DOHH2 (cell line): ENCODE data around the gene SLAMF1.

Experiments
- H3F3A ChIP-seq: fragments of 200-600 bp; sonication (generic), shearing (Covaris generic); 2 replicates; pipeline ENCODE4 v1.6.0; 2016; ENCODE audit warnings: antibody characterized with exemption, mild to moderate bottlenecking; ENCODE audit not compliant: control insufficient read depth, insufficient read depth
- H3K27ac ChIP-seq: fragments of 200-600 bp; sonication (generic); 2 replicates; pipeline ENCODE4 v1.5.1; 2014; ENCODE audit warnings: low read depth, mild to moderate bottlenecking, low read length, moderate library complexity
- H3K27me3 ChIP-seq: fragments of 200-600 bp; sonication (generic); 2 replicates; pipeline ENCODE4 v1.6.1; 2014; ENCODE audit warnings: mild to moderate bottlenecking, low read length, mixed read lengths; ENCODE audit not compliant: control insufficient read depth
- H3K36me3 ChIP-seq: fragments of 200-600 bp; sonication (generic); 2 replicates; pipeline ENCODE4 v1.6.1; 2014; ENCODE audit warnings: mild to moderate bottlenecking, low read length, moderate library complexity, mixed read lengths; ENCODE audit not compliant: control insufficient read depth
- H3K4me1 ChIP-seq: fragments of 200-600 bp; sonication (generic); 2 replicates; pipeline ENCODE4 v1.6.1; 2014; ENCODE audit warnings: mild to moderate bottlenecking, low read length, mixed read lengths; ENCODE audit not compliant: control insufficient read depth
- H3K4me2 ChIP-seq: fragments of 200-600 bp; sonication (generic); 2 replicates; pipeline ENCODE4 v1.6.0; 2014; ENCODE audit warnings: mild to moderate bottlenecking, low read length, moderate library complexity
- H3K4me3 ChIP-seq: fragments of 200-600 bp; sonication (generic); 2 replicates; pipeline ENCODE4 v1.5.1; 2014; ENCODE audit warnings: mild to moderate bottlenecking, low read length, mixed read lengths
- H3K79me2 ChIP-seq: fragments of 200-600 bp; sonication (generic); 2 replicates; pipeline ENCODE4 v1.6.1; 2014; ENCODE audit warnings: mild to moderate bottlenecking, low read length, mixed read lengths; ENCODE audit not compliant: control insufficient read depth
- H3K9me2 ChIP-seq: fragments of 200-600 bp; sonication (generic); replicated peaks from 2 replicates; pipeline ENCODE4 v1.6.1; 2014; ENCODE audit warnings: mild to moderate bottlenecking, low read length, mixed read lengths; ENCODE audit not compliant: control insufficient read depth
- H3K9me3 ChIP-seq: fragments of 200-600 bp; sonication (generic); 2 replicates; pipeline ENCODE4 v1.6.1; 2014; ENCODE audit warnings: antibody characterized with exemption, low read length, mixed read lengths; ENCODE audit not compliant: control insufficient read depth, insufficient read depth
- H4K20me1 ChIP-seq: fragments of 200-600 bp; sonication (generic); 2 replicates; pipeline ENCODE4 v1.6.0; 2014; ENCODE audit warnings: low read depth, mild to moderate bottlenecking, antibody characterized with exemption, low read length, moderate library complexity; ENCODE audit not compliant: control insufficient read depth, insufficient read depth
- CTCF ChIP-seq: fragments of 200-600 bp; sonication (generic); IDR thresholded peaks from one replicate; pipeline ENCODE4 v1.5.1; 2014; ENCODE audit warnings: antibody characterized with exemption, mild to moderate bottlenecking, low read depth, low read length; ENCODE audit not compliant: poor library complexity, severe bottlenecking
- EZH2phosphoT487 ChIP-seq: fragments of 200-600 bp; sonication (generic); IDR thresholded peaks from 2 replicates; pipeline ENCODE4 v1.6.1; 2017; ENCODE audit warnings: borderline replicate concordance, mild to moderate bottlenecking, antibody characterized with exemption, low read length, moderate library complexity, mixed read lengths

The SLAMF1 gene

GRCh38 chr1:160646180-160646579 lies 664 bp downstream of the SLAMF1 start:
- H3K27me3 ChIP-seq: no peaks in the 10 kb centered on the region
- no peaks in the 10 kb centered on the region for H3K9me3 ChIP-seq
- H3K4me1 ChIP-seq: peaks cover 42% of the 10 kb centered on the region
- H3K79me2 ChIP-seq: no peaks in the 10 kb centered on the region
- H3K36me3 ChIP-seq: no peaks in the 10 kb centered on the region
- H3K4me3 ChIP-seq: no peak overlapping the region
- H3K9me2 ChIP-seq: no peaks in the 10 kb centered on the region
- TF ChIP-seq CTCF (no peak), EZH2phosphoT487 (no peak)
- H3K27ac ChIP-seq: no peak overlapping the region
- no peaks in the 10 kb centered on the region for H3F3A ChIP-seq
- no peaks in the 10 kb centered on the region for H4K20me1 ChIP-seq
- H3K4me2 ChIP-seq: peak overlapping the region; percentile 45

GRCh38 chr1:160645386-160646130 lies 1.3 kb downstream of the SLAMF1 start:
- no peaks in the 10 kb centered on the region for H4K20me1 ChIP-seq
- H3K36me3 ChIP-seq: no peaks in the 10 kb centered on the region
- no peak for TF ChIP-seq CTCF
- TF ChIP-seq EZH2phosphoT487: no peak
- H3K27me3 ChIP-seq: no peaks in the 10 kb centered on the region
- peaks cover 42% of the 10 kb centered on the region for H3K4me1 ChIP-seq
- H3K9me2 ChIP-seq: no peaks in the 10 kb centered on the region
- H3K4me3 ChIP-seq: no peak overlapping the region
- no peaks in the 10 kb centered on the region for H3K79me2 ChIP-seq
- no peak overlapping the region for H3K27ac ChIP-seq
- no peaks in the 10 kb centered on the region for H3K9me3 ChIP-seq
- H3K4me2 ChIP-seq: no peak overlapping the region
- H3F3A ChIP-seq: no peaks in the 10 kb centered on the region

GRCh38 chr1:160644399-160644798 lies 2.4 kb downstream of the SLAMF1 start:
- H3K9me2 ChIP-seq: no peaks in the 10 kb centered on the region
- no peaks in the 10 kb centered on the region for H3F3A ChIP-seq
- H3K9me3 ChIP-seq: no peaks in the 10 kb centered on the region
- H3K36me3 ChIP-seq: no peaks in the 10 kb centered on the region
- no peak for TF ChIP-seq CTCF
- no peak for TF ChIP-seq EZH2phosphoT487
- H3K27me3 ChIP-seq: no peaks in the 10 kb centered on the region
- H3K27ac ChIP-seq: no peak overlapping the region
- peaks cover 47% of the 10 kb centered on the region for H3K4me1 ChIP-seq
- H3K79me2 ChIP-seq: no peaks in the 10 kb centered on the region
- H3K4me2 ChIP-seq: no peak overlapping the region
- H4K20me1 ChIP-seq: no peaks in the 10 kb centered on the region
- no peak overlapping the region for H3K4me3 ChIP-seq
